ENCODE results near the gene SARM1.
"Not testable (repeated sequence)": the region's sequence is repeated elsewhere in the genome, so short reads cannot be mapped to it uniquely, and the experiment has no call there.

Gene SARM1

GRCh38 chr17:28427371-28427770 is 55.9 kb downstream of the SARM1 start:
- TF ChIP-seq CTCF (IDR thresholded peaks at IDR 0.05; ENCODE audit: insufficient read depth, low read depth, low read length, missing control alignments): no peak
- no peak for DNase-seq (ENCODE audit: low read depth)
- no peak overlapping the region for H3K4me3 ChIP-seq (ENCODE audit: low read depth, low read length)

- not testable (repeated sequence) for H3K4me3 ChIP-seq (ENCODE audit: low read depth, low read length); DNase-seq (ENCODE audit: low read depth)
Measured at GRCh38 chr17:28427982-28428381, 56.5 kb downstream of the SARM1 start.

GRCh38 chr17:28433721-28434120 is 62.2 kb downstream of the SARM1 start:
- TF ChIP-seq CTCF (IDR thresholded peaks at IDR 0.05; ENCODE audit: insufficient read depth, low read depth, low read length, missing control alignments): no peak
- DNase-seq (ENCODE audit: low read depth): no peak
- H3K4me3 ChIP-seq (ENCODE audit: low read depth, low read length): no peak overlapping the region

GRCh38 chr17:28434326-28434725 is 62.8 kb downstream of the SARM1 start:
- H3K4me3 ChIP-seq (ENCODE audit: low read depth, low read length); DNase-seq (ENCODE audit: low read depth): not testable (repeated sequence)

DNA sequence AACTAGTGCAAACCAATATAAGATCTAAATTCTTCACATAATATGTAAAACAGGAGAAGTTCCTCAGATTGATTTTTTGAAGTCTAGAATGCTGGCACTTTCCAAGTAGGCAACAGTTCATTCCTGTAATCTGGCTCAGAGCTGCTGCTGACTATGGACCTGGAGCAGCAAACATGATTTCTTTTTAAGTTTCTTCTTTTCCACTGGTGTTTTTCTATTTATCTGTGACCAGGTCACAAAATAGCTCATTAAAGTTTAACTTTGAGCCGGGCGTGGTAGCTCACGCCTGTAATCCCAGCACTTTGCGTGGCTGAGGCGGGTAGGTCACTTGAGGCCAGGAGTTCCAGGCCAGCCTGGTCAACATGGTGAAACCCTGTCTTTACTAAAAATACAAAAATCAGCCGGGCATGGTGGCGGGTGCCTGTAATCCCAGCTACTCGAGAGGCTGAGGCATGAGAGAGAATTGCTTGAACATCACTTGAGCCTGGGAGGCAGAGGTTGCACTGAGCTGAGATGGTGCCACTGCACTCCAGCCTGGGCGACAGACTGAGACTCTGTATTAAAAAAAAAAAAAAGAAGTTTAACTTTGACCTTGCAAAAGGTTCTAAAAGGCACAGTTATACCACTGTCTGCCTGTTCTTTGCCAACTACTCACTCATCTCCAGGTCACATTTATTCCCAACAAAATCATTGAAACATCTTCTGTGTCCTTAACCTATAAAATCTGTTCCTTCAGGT is 72.6 kb downstream of the SARM1 start:
- DNase-seq (ENCODE audit: low read depth): no peak

DNA sequence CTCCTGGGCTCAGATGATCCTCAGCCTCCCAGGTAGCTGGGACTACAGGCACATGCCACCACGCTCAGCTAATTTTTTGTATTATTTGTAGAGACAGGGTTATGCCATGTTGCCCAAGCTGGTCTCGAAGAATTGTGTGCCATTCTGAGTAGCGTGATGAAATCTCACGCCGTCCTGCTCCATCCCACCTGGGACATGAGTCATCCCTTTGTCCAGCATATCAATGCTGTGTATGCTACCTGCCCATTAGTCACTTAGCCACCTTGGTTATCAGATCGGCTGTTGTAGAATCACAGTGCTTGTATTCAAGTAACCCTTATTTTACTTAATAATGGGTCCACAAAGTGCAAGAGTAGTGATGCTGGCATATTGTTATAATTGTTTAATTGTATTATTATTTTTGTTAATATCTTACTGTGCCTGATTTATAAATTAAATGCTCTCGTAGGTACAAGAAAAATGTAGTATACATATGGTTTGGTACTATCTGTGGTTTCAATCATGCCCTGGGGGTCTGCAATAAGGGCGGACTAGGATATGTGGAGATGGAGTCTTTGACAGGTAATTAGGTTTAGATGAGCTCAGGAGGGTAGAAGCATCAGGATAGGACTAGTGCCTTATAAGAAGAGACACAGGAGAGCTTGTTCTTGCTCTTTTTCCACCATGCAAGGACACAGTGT is 75.4 kb downstream of the SARM1 start:
- DNase-seq (ENCODE audit: low read depth): no peak
- no peak for TF ChIP-seq CTCF (IDR thresholded peaks at IDR 0.05; ENCODE audit: insufficient read depth, low read depth, low read length, missing control alignments)
- no peak overlapping the region for H3K4me3 ChIP-seq (ENCODE audit: low read depth, low read length)

More for the DNA sequence above, 72.6 kb downstream of the SARM1 start:
- no peak overlapping the region for H3K4me3 ChIP-seq (ENCODE audit: low read depth, low read length)
- no peak for TF ChIP-seq CTCF (IDR thresholded peaks at IDR 0.05; ENCODE audit: insufficient read depth, low read depth, low read length, missing control alignments)

- no peak overlapping the region for H3K4me3 ChIP-seq (ENCODE audit: low read depth, low read length)
Measured at GRCh38 chr17:28447396-28447760, 75.9 kb downstream of the SARM1 start.

More at GRCh38 chr17:28447396-28447760, 75.9 kb downstream of the SARM1 start:
- no peak for DNase-seq (ENCODE audit: low read depth)
- no peak for TF ChIP-seq CTCF (IDR thresholded peaks at IDR 0.05; ENCODE audit: insufficient read depth, low read depth, low read length, missing control alignments)

All from GM12865 (cell line).